Cardiac muscle cell (in vitro differentiated cells and primary cell): Measurements from ENCODE around the gene IFNA14. TPM values are rescaled to one million over a fixed set of nuclear protein-coding genes. Genes with fewer than 3 reads are reported as not detected.

Experiments
- DNase-seq, 2 donors: peaks; one replicate each; pipeline versions ENCODE4 v3.0.0 to v3.0.0-alpha.2; 2010 to 2017; ENCODE audit warnings: low read depth in 1 of 2, low spot score in 1 of 2
- H3K27ac ChIP-seq: fragments of 200-600 bp; sonication (generic); 2 replicates; pipeline ENCODE4 v1.5.1; 2016
- H3K27me3 ChIP-seq: fragments of 200-600 bp; sonication (generic); 2 replicates; pipeline ENCODE4 v1.6.0; 2016; ENCODE audit warnings: control low read depth
- H3K36me3 ChIP-seq: fragments of 200-600 bp; sonication (generic); 2 replicates; pipeline ENCODE4 v1.5.1; 2016; ENCODE audit warnings: control low read depth
- H3K4me1 ChIP-seq: fragments of 200-600 bp; sonication (generic); 2 replicates; pipeline ENCODE4 v1.8.1; 2017; ENCODE audit warnings: low read depth, mild to moderate bottlenecking, mixed run types
- H3K4me3 ChIP-seq: fragments of 200-600 bp; sonication (generic); 2 replicates; pipeline ENCODE4 v1.5.1; 2016; ENCODE audit warnings: mild to moderate bottlenecking
- H3K9me3 ChIP-seq: fragments of 200-600 bp; sonication (generic); 2 replicates; pipeline ENCODE4 v1.5.1; 2017; ENCODE audit warnings: low read depth, mild to moderate bottlenecking, control low read depth
- polyA plus RNA-seq: library from polyadenylated mRNA; unstranded; fragments of >200 nt; fragmentation: Nextera tagmentation; extraction: Ambion mirVana; gene quantifications from 2 replicates; pipeline ENCODE4 v1.2.1, GENCODE V29; 2016
- total RNA-seq: library from RNA; depleted of rRNA; stranded (reverse); fragments of >200 nt; gene quantifications from 2 replicates; pipeline ENCODE4 v1.2.3, GENCODE V29; 2016
- TF ChIP-seq, protein P1 (sequence below): IDR thresholded peaks from 2 replicates; pipeline ENCODE4 v1.5.1; 2012; ENCODE audit warnings: low read depth, mild to moderate bottlenecking, low read length

IFNA14 gene
- total RNA-seq (not detected in 2 replicates), polyA plus RNA-seq (not detected in 2 replicates)

DNA sequence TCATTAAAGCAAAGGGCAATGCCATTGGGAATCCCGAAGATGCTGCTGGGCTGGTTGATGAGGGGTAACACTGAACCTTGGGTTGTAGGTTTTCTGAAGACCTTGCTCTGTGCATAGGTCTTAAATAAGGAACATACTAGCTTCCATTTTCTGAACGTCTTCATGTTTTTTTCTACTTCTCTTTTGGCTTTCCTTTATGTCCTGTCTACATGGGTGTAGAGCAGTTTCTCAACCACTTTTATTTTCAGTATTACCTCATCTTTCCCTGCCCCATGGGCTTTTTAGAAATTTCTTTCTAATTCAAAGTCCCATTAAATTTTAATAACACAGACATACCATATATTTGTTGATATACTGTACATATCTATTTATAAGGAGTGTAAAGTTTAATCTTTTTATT is at the start of gene IFNA14:
Gene IFNA14 (minus strand): TSS at position 95 of the 400 bp plus-strand sequence. CDS start 70 bp downstream, at position 25.
- Histone ChIP-seq H3K4me1 (no peaks in the 10 kb centered on the region), H3K9me3 (no peaks in the 10 kb centered on the region), H3K27ac (no peak within 1 kb of the TSS), H3K27me3 (peaks cover 22% of the 10 kb centered on the region), H3K4me3 (no peak within 1 kb of the TSS), H3K36me3 (no peaks in the 10 kb centered on the region)
- TF ChIP-seq, protein P1, sequence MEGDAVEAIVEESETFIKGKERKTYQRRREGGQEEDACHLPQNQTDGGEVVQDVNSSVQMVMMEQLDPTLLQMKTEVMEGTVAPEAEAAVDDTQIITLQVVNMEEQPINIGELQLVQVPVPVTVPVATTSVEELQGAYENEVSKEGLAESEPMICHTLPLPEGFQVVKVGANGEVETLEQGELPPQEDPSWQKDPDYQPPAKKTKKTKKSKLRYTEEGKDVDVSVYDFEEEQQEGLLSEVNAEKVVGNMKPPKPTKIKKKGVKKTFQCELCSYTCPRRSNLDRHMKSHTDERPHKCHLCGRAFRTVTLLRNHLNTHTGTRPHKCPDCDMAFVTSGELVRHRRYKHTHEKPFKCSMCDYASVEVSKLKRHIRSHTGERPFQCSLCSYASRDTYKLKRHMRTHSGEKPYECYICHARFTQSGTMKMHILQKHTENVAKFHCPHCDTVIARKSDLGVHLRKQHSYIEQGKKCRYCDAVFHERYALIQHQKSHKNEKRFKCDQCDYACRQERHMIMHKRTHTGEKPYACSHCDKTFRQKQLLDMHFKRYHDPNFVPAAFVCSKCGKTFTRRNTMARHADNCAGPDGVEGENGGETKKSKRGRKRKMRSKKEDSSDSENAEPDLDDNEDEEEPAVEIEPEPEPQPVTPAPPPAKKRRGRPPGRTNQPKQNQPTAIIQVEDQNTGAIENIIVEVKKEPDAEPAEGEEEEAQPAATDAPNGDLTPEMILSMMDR = no peak
- no peak for DNase-seq

- Histone ChIP-seq H3K27me3 (peaks cover 8% of the 10 kb centered on the region), H3K36me3 (no peaks in the 10 kb centered on the region)
- TF ChIP-seq, protein P1 = no peak
These were observed 47.5 kb upstream of the IFNA14 start for GRCh38 chr9:21287280-21287679.

DNA sequence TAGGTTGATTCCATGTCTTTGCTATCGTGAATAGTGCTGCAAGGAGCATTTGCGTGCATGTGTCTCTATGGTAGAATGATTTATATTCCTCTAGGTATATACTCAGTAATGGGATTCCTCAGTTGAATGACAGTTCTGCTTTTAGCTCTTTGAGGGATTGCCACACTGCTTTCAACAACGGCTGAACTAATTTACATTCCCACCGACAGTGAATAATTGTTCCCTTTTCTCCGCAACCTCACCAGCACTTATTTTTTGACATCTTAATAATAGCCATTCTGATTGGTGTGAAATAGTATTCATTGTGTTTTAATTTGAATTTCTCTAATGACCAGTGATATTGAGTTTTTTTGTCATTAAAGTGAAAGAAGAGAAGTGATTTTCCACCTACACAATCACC is 46.9 kb upstream of the IFNA14 start:
- H3K27me3 ChIP-seq = peaks cover 1% of the 10 kb centered on the region
- H3K36me3 ChIP-seq = no peaks in the 10 kb centered on the region
- H3K4me1 ChIP-seq = no peaks in the 10 kb centered on the region
- H3K4me3 ChIP-seq = no peak overlapping the region
- no peaks in the 10 kb centered on the region for H3K9me3 ChIP-seq
- TF ChIP-seq, protein P1 = no peak
- no peak for DNase-seq
- no peak overlapping the region for H3K27ac ChIP-seq

More at GRCh38 chr9:21287280-21287679, 47.5 kb upstream of the IFNA14 start:
- H3K27ac ChIP-seq = no peak overlapping the region
- H3K9me3 ChIP-seq = no peaks in the 10 kb centered on the region
- DNase-seq = no peak
- no peak overlapping the region for H3K4me3 ChIP-seq
- H3K4me1 ChIP-seq = no peaks in the 10 kb centered on the region

- H3K27ac ChIP-seq = no peak overlapping the region
- DNase-seq = no peak
These were observed 46.3 kb upstream of the IFNA14 start for GRCh38 chr9:21286099-21286498.

GRCh38 chr9:21281275-21281674 is 41.5 kb upstream of the IFNA14 start:
- Histone ChIP-seq H3K4me1 (no peaks in the 10 kb centered on the region), H3K27ac (no peak overlapping the region), H3K4me3 (no peak overlapping the region), H3K27me3 (peaks cover 13% of the 10 kb centered on the region), H3K9me3 (no peaks in the 10 kb centered on the region), H3K36me3 (no peaks in the 10 kb centered on the region)
- no peak for DNase-seq
- TF ChIP-seq, protein P1 = no peak

More at GRCh38 chr9:21286099-21286498, 46.3 kb upstream of the IFNA14 start:
- Histone ChIP-seq H3K9me3 (no peaks in the 10 kb centered on the region), H3K36me3 (no peaks in the 10 kb centered on the region), H3K27me3 (peaks cover 5% of the 10 kb centered on the region), H3K4me3 (no peak overlapping the region), H3K4me1 (no peaks in the 10 kb centered on the region)
- TF ChIP-seq, protein P1 = no peak

- H3K27me3 ChIP-seq = peaks cover 61% of the 10 kb centered on the region
- no peaks in the 10 kb centered on the region for H3K9me3 ChIP-seq
- H3K27ac ChIP-seq = no peak overlapping the region
- no peak overlapping the region for H3K4me3 ChIP-seq
- H3K36me3 ChIP-seq = no peaks in the 10 kb centered on the region
- TF ChIP-seq, protein P1 = no peak
- DNase-seq = no peak
- H3K4me1 ChIP-seq = no peaks in the 10 kb centered on the region
These were observed 28.5 kb upstream of the IFNA14 start for GRCh38 chr9:21268347-21268657.
